OCI-LY7 (cell line): Measurements from ENCODE around the gene CCDC9. TPM values are rescaled to one million over a fixed set of nuclear protein-coding genes. Genes with fewer than 3 reads are reported as not detected.
A peak's percentile ranks its signal among the peaks of the same experiment; 100 is the strongest.

Source experiments
- BruUV-seq: library from RNA; stranded (reverse); fragments of 400-500 nt; replicated peaks from 2 replicates; lab custom pipeline; 2021; lab: Mats Ljungman, UMichigan
- CTCF ChIA-PET: fragments of 300-600 bp; sonication (Branson Sonifier 250); formaldehyde crosslinking; loops from one replicate; lab custom pipeline; 2022; ENCODE audit warnings: antibody characterized with exemption; ENCODE audit not compliant: unreplicated experiment; lab: Charles Lee
- POLR2A ChIA-PET: fragments of 300-600 bp; sonication (Branson Sonifier 250); formaldehyde crosslinking; loops from one replicate; lab custom pipeline; 2022; ENCODE audit warnings: antibody characterized with exemption; lab: Charles Lee
- DNase-seq: peaks from one replicate; pipeline ENCODE4 v3.0.0-alpha.2; 2015; ENCODE audit warnings: low spot score
- H2AFZ ChIP-seq: fragments of 200-600 bp; sonication (generic), shearing (Covaris generic); 2 replicates; pipeline ENCODE4 v1.6.1; 2014; ENCODE audit warnings: mild to moderate bottlenecking, antibody characterized with exemption, low read length, moderate library complexity
- H3K27ac ChIP-seq: fragments of 200-600 bp; sonication (generic); 2 replicates; pipeline ENCODE4 v1.5.1; 2014; ENCODE audit warnings: mixed run types, low read depth, mild to moderate bottlenecking, moderate library complexity, low read length, inconsistent platforms; ENCODE audit not compliant: poor library complexity, severe bottlenecking
- H3K36me3 ChIP-seq: fragments of 200-600 bp; sonication (generic); 2 replicates; pipeline ENCODE4 v1.6.1; 2014; ENCODE audit warnings: mild to moderate bottlenecking, antibody characterized with exemption, low read length, moderate library complexity, mixed read lengths; ENCODE audit not compliant: insufficient read depth
- H3K4me1 ChIP-seq: fragments of 200-600 bp; sonication (generic); 2 replicates; pipeline ENCODE4 v1.5.1; 2014; ENCODE audit warnings: mild to moderate bottlenecking, low read length; ENCODE audit not compliant: insufficient read depth, poor library complexity, severe bottlenecking
- H3K4me2 ChIP-seq: fragments of 200-600 bp; sonication (generic); 2 replicates; pipeline ENCODE4 v1.6.1; 2014; ENCODE audit warnings: mild to moderate bottlenecking, low read length
- H3K4me3 ChIP-seq: fragments of 200-600 bp; sonication (generic); 2 replicates; pipeline ENCODE4 v1.5.1; 2014; ENCODE audit warnings: mild to moderate bottlenecking, low read depth, low read length; ENCODE audit not compliant: poor library complexity, severe bottlenecking
- H3K79me2 ChIP-seq: fragments of 200-600 bp; sonication (generic); 2 replicates; pipeline ENCODE4 v1.6.1; 2016; ENCODE audit warnings: low read depth, mild to moderate bottlenecking, low read length, moderate library complexity, mixed read lengths; ENCODE audit not compliant: insufficient read depth
- H3K9me2 ChIP-seq: fragments of 200-600 bp; sonication (generic); 2 replicates; pipeline ENCODE4 v1.6.1; 2016; ENCODE audit warnings: mild to moderate bottlenecking, low read length, mixed read lengths; ENCODE audit not compliant: insufficient read depth
- H3K9me3 ChIP-seq: fragments of 200-600 bp; sonication (generic); 2 replicates; pipeline ENCODE4 v1.6.1; 2014; ENCODE audit warnings: mild to moderate bottlenecking, mixed run types, low read length, mixed read lengths
- H4K20me1 ChIP-seq: fragments of 200-600 bp; sonication (generic); 2 replicates; pipeline ENCODE4 v1.6.1; 2014; ENCODE audit warnings: mild to moderate bottlenecking, antibody characterized with exemption, low read length, moderate library complexity, mixed read lengths; ENCODE audit not compliant: insufficient read depth
- CTCF ChIP-seq: fragments of 200-600 bp; sonication (generic); conservative IDR thresholded peaks from 2 replicates; pipeline ENCODE4 v1.5.1; 2014; ENCODE audit warnings: mild to moderate bottlenecking, antibody characterized with exemption, low read length, moderate library complexity, mixed read lengths
- EZH2phosphoT487 ChIP-seq: fragments of 200-600 bp; sonication (generic); IDR thresholded peaks from 2 replicates; pipeline ENCODE4 v1.6.1; 2018; ENCODE audit warnings: low read depth, borderline replicate concordance, mild to moderate bottlenecking, mixed run types, antibody characterized with exemption, low read length, moderate library complexity, mixed read lengths
- intact Hi-C: fragments of 100-400 bp; cut with micrococcal nuclease; formaldehyde crosslinking; loops from one replicate; pipeline ENCODE4 v1.10.0; 2022; ENCODE audit not compliant: unreplicated experiment
- total RNA-seq, 2 experiments: library from RNA; depleted of rRNA in 1 of 2; stranded (reverse); fragments of >200 nt in 1 of 2; shearing (Covaris generic) in 1 of 2; gene quantifications; 2 replicates each; pipeline ENCODE4 v1.2.3, GENCODE V29; 2014 to 2022

CCDC9 gene
- total RNA-seq, 2 experiments from 2014 or later: 7.9 to 19.7 TPM

- no peak overlapping the region for H3K27ac ChIP-seq
- ChIA-PET CTCF (no interaction called here), POLR2A (no interaction called here)
- H3K9me2 ChIP-seq: no peaks in the 10 kb centered on the region
- H3K4me1 ChIP-seq: peaks cover 22% of the 10 kb centered on the region
- BruUV-seq: no TSS peak
- DNase-seq: peak; percentile 31
- no peak overlapping the region for H3K4me2 ChIP-seq
- H3K9me3 ChIP-seq: peaks cover under 1% of the 10 kb centered on the region; the same call in 1 of the 2 replicates
- peaks cover 12% of the 10 kb centered on the region; the same call in 1 of the 2 replicates for H3K36me3 ChIP-seq
- no peak overlapping the region for H3K4me3 ChIP-seq
- intact Hi-C loops: loop anchor here (1.0 kb wide), 1 partner anchor 144 kb away; no protein-coding TSS in a partner anchor
- H4K20me1 ChIP-seq: no peaks in the 10 kb centered on the region
- no peaks in the 10 kb centered on the region for H3K79me2 ChIP-seq
- TF ChIP-seq CTCF (no peak), EZH2phosphoT487 (no peak)
- no peak overlapping the region for H2AFZ ChIP-seq
Measured at GRCh38 chr19:47283405-47284059, 27.2 kb downstream of the CCDC9 start.

GRCh38 chr19:47284324-47284899 lies 28.1 kb downstream of the CCDC9 start:
- CTCF ChIA-PET: interaction anchor here (0.9 kb wide), 1 partner anchor 10 kb away, joined by 3 read pairs; no protein-coding TSS in a partner anchor
- POLR2A ChIA-PET: no interaction called here
- BruUV-seq: no TSS peak
- H4K20me1 ChIP-seq: no peaks in the 10 kb centered on the region
- intact Hi-C loops: no loop called here
- H3K9me2 ChIP-seq: no peaks in the 10 kb centered on the region
- H3K4me3 ChIP-seq: no peak overlapping the region
- peak; percentile 97 for TF ChIP-seq CTCF
- no peak for TF ChIP-seq EZH2phosphoT487
- no peaks in the 10 kb centered on the region for H3K79me2 ChIP-seq
- peaks cover 31% of the 10 kb centered on the region for H3K4me1 ChIP-seq
- peaks cover 18% of the 10 kb centered on the region for H3K36me3 ChIP-seq
- no peak overlapping the region for H3K27ac ChIP-seq
- no peak overlapping the region for H3K4me2 ChIP-seq
- H3K9me3 ChIP-seq: peaks cover 9% of the 10 kb centered on the region; the same call in 1 of the 2 replicates
- DNase-seq: peak; percentile 68
- H2AFZ ChIP-seq: no peak overlapping the region

GRCh38 chr19:47296036-47296435 lies 39.7 kb downstream of the CCDC9 start:
- no peak overlapping the region for H3K4me2 ChIP-seq

More at GRCh38 chr19:47296036-47296435, 39.7 kb downstream of the CCDC9 start:
- ChIA-PET CTCF (no interaction called here), POLR2A (no interaction called here)
- Histone ChIP-seq H2AFZ (no peak overlapping the region), H3K27ac (no peak overlapping the region), H3K9me3 (no peaks in the 10 kb centered on the region), H3K4me3 (no peak overlapping the region), H3K9me2 (no peaks in the 10 kb centered on the region), H3K79me2 (no peaks in the 10 kb centered on the region), H3K4me1 (peaks cover 8% of the 10 kb centered on the region), H3K36me3 (no peaks in the 10 kb centered on the region), H4K20me1 (no peaks in the 10 kb centered on the region)
- peak; percentile 93 for DNase-seq
- intact Hi-C loops: loop anchor here (1.0 kb wide), 2 partner anchors 95 to 131 kb away; no protein-coding TSS in a partner anchor
- BruUV-seq: no TSS peak
- TF ChIP-seq CTCF: peak; percentile 87
- TF ChIP-seq EZH2phosphoT487: no peak
